Umbilical cord (tissue), 2 donors: ENCODE results near the gene EFS. TPM values are rescaled to one million over a fixed set of nuclear protein-coding genes. Genes with fewer than 3 reads are reported as not detected.
A peak's percentile ranks its signal among the peaks of the same experiment; 100 is the strongest.

Source experiments
- DNase-seq: peaks from one replicate; pipeline ENCODE4 v3.0.0-alpha.2; 2015; ENCODE audit warnings: low spot score
- total RNA-seq: library from RNA; depleted of rRNA; stranded (reverse); fragments of >200 nt; gene quantifications from one replicate; pipeline ENCODE4 v1.2.3, GENCODE V29; 2014; ENCODE audit warnings: low replicate concordance; ENCODE audit not compliant: insufficient read depth

The EFS gene
- total RNA-seq, 1 donor from 2014 or later: 12.5 TPM

DNA sequence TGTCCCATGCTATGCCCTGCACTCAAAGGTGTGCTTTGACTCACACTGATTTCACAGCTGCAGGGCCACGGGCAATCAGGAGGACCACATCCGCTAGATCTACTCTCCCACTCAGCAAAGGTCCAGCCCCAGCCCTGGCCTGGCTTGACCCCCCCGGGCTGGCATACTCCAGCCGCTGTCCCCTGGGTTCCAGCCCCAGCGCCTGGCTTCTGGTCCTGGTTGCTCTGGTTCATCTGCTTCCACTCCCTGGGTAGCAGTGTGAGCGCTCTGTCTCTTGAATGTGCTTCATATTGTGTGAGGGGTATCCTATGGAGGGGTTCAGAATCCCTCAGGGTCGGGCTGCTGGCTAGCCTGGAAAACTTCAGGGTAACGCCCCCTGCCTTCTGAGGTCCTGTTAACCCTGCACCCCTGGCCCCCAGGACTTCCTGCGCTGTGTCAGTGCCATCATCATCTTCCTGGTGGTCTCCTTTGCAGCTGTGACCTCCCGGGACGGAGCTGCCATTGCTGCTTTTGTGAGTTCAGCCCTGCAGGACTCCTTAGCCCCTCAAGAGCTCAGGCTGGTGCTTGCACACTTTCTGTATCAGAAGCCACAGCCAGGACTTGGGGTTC is 13.7 kb upstream of the EFS start:
- no peak for DNase-seq

DNA sequence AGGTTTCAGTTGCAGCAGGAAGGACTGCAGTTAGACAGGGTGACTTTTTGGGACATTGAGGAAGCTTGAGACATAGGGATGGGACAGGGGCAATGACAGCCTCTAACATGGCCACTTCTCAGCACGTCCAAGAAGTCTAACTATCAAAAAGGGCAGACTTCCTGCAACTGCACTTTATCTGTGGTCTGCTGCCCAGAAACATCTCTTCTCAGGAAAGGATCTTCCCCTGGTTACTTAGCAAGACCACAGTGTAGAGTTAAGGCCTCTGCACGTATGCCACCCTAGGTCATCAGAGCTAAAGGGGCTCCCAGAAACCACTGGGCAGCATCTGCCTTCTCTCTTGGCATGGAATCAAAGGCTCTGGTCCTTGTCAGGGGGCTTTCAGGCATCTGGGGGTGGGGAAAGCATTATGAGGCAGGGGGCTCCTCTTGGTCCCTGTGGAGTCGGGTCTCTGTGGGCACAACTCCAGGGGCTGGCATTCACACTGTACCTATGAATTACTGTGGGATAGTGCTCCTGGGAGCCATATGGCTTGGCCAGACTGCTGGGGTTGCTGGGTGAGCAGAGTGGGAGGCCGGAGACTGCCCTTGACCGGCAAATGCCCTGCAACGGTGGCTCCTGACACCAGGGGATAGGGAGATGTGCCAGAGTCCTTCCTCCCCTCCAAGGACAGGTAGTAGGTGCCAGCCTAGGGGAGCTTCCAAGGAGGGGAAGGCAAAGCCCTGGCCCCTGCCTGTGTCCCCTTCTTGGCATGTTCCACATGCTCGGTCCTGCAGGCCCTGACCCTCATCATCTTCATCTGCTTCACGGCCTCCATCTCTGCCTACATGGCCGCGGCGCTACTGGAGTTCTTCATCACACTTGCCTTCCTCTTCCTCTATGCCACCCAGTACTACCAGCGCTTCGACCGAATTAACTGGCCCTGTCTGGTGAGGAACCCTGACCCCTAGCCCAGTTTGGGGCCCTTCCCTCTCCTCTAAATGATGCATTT is 12.9 kb upstream of the EFS start:
- no peak for DNase-seq

DNA sequence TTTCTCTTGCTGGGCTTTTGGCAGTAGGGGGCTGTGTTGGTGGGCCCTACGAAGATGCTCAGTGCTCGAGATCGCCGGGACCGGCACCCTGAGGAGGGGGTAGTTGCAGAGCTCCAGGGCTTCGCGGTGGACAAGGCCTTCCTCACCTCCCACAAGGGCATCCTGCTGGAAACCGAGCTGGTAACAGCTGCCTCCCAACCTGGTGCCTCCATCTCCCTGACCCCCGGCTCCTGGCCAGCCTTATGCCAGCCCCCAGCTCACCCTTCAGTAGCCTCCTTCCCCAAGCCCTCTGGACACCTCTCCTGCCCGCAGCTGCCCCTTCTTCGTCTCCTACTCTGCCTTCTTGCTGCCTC is 12.2 kb upstream of the EFS start:
- DNase-seq: no peak

DNA sequence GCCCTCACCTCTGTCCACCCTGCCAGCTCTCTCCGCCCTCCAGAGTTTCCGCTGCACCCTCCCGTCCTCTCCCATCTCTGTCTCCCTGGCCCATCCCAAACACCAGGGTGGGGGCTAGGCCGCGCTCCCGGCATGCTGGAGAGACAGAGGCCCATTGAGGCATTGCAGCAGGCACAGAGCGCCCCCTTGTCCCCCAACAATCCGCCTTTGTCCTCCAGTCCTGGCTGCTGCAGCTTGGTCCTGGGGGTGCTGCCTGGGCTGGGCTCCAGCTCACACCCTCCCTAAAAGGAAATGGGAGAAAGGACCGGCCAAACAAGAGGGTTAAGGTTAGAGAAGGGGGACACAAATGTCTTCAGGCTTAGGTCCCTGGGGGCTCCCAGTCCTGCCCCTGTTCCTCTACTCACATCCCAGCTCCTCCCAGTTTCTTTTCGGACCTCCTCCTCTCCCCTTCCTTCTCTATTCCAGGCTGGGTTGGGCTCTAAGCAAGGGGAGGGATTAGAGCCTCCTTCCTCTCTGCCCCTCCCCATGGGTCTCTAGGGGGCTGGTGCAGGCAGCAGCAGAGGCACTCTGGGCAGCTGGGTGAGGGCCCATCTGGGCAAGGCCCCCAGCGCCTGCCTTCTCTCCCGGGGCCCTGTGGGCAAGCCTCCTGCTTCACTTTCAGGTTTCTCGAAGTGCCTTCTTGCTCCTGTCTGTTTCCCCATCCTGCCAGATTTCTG is 11.7 kb upstream of the EFS start, which contains the start of gene CMTM5:
Gene CMTM5, plus strand, starts transcription at position 565 of the 716 bp plus-strand sequence. CDS start 206 bp downstream, outside the sequence.
- peak; percentile 82 for DNase-seq

DNA sequence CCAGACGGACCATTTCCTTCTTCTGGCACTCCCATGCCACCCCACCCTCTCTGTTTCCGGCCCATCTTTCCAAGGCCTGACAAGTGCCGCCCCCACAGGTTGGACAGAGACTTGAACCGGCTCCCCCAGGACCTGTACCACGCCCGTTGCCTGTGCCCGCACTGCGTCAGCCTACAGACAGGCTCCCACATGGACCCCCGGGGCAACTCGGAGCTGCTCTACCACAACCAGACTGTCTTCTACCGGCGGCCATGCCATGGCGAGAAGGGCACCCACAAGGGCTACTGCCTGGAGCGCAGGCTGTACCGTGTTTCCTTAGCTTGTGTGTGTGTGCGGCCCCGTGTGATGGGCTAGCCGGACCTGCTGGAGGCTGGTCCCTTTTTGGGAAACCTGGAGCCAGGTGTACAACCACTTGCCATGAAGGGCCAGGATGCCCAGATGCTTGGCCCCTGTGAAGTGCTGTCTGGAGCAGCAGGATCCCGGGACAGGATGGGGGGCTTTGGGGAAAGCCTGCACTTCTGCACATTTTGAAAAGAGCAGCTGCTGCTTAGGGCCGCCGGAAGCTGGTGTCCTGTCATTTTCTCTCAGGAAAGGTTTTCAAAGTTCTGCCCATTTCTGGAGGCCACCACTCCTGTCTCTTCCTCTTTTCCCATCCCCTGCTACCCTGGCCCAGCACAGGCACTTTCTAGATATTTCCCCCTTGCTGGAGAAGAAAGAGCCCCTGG is 10.7 kb upstream of the EFS start:
- DNase-seq: no peak

DNA sequence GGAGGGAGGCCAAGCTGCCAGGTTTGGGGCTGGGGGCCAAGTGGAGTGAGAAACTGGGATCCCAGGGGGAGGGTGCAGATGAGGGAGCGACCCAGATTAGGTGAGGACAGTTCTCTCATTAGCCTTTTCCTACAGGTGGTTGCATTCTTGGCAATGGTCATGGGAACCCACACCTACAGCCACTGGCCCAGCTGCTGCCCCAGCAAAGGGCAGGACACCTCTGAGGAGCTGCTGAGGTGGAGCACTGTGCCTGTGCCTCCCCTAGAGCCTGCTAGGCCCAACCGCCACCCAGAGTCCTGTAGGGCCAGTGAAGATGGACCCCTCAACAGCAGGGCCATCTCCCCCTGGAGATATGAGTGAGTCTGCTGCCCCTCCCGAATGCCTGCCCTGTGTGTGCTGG is 8.1 kb upstream of the EFS start:
- no peak for DNase-seq

DNA sequence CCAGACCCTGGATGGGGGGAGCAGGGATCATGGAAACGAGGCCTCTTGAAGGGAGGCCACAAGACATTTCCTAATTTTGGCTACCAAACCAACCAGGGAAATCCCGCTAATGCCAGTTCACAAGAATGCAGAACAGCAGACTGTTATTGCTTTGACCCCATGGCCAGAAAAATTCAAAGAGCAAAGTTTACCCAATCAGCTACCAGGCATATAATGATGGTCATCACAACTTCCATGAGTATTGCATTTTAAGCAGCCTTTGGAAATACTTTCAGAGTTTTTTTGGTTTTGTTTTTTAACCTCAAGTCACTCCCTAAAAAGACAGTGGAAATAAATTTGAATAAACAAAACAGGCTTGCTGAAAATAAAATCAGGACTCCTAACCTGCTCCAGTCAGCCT is 7.5 kb upstream of the EFS start, which contains the start of gene IL25:
Gene IL25, plus strand, starts transcription at position 301 of the 400 bp plus-strand sequence.
- no peak for DNase-seq

DNA sequence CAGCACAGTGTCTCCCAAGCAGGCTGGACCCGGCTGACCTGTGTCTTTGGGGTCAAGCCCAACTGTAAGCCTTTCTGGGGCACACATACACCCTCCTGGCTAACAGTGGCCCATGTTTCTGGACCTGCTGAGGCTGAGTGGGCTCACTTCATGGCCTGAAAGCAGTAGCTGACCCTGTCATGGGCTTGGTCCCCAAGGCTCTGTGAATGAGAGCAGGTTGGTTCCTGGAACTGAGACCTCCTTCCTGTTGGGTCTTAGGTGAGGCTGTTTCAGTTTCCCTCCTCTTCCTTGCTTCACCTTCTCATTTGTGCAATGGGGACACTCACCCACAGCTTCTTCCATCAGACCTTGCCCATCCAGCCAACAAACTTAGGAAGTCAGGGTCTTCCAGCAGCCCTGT is 6.9 kb upstream of the EFS start:
- no peak for DNase-seq

DNA sequence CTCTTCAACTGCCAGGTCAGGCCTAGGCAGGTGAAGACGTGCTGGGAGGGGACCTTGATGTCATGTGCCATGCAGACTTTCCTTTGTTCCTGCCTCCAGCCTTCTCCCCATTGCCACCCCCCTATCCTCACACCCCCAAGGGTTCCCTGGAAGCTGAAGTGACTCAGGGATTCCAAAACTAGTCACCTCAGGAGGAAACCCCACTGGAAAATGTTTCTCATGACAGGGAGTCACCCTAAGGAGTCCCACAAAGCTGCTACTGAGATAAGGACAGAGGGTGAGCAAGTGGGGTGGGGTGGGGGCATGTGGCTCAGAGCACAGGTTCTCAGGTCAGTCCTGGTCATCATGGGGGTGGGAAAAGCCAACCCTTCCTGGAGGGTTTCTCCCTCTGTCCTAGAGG is 5.2 kb upstream of the EFS start:
- DNase-seq: no peak

DNA sequence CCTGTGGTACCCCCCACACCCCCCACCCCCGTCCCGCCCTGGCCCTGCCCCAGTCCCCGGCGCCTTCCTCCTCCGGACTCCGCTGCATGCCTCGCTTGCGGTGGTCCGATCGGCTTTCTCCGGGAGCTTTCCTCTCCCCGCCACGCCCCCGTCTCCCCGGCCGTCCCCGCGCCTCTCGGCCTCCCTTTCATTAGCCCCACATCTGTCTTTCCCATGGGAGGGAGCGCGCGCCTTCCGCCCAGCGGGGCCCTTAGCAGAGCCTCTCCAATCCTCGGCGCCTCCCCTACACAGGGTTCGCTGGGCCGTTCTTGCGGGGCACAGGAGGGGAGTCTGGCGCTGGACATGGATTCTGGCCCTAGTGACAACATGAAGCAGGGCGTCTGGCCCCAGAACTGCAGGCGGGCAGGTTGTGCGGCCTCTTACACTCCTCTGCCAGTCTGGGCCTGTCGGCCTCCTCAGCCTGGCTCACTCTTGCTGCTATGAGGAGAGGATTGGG is 1.5 kb upstream of the EFS start:
- DNase-seq: peak; percentile 97

DNA sequence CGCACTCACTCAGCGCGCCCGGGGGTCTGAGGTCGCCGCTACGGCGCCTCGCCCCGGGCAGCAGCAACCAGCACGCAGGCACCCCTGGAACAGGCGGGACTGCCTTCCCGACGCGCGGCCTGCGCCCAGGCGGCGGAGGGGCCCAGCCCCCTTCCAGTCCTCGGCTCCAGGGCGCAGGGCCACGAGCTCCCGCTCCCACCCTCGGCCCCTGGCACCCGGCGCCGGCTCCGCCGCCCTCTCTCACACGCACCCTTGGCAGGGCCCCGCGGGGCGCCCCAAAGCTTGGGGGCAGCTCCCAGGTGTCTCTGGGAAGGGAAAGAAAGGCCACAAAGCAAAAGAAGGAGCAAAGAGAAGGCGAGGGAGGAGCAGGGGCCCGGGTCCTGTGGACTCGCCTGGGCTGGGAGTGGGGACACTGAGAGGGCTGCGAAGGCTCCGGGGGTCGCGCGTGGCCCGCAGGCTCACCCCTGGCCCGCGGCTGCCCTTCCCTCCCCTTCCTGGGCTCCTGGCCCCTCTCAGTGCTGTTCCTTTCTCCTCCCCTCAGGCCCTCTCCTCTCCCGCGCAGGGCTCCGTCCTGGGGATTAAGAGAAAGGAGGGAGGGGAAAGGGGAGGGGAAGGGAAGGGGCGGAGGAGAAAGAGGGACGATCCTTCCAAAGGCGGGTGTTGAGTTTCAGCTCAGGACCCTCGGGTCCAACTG is 907 bp upstream of the EFS start:
- no peak for DNase-seq

DNA sequence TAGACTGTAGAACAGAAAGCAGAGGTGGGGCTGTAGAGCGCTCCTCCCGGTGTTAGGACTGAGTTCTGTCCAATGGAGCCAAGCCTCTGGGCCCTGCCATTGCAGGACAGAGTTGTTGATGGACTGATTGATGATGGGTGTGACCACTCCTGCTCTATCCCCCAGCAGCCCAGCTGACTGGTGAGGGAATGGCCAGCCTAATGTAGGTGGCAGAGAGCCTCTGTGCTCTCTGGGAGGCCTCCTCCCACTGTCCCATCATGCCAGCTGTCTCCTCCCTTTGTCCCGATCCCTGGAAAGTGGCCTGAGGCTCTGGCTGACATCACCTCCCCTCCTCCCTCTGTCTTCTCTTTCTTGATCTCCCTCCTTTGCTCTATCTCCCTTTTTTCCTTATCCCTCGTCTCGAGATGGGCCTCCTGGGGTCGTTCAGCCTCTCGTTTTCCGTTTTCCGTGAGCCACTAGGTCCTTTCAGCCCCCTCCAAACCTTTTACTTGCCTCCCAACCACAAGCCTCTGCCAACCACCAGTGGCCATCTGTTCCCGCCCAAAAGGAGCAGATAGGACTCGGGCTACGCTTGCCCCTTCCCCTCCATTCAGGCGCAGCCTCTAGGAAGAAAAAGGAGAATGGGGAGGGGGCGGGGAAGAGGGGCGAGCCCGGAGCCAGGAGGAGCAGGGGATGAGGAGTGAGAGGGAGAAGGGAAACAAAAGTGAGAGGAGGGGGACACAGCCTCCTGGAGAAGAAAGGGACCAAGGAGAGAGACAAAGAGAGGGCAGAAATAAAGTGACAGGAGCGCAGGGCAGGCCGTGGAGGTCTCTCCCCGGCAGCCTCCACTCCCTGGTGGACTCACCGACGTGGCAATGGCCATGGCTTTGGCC is 572 bp downstream of the EFS start:
- peak; percentile 72 for DNase-seq

DNA sequence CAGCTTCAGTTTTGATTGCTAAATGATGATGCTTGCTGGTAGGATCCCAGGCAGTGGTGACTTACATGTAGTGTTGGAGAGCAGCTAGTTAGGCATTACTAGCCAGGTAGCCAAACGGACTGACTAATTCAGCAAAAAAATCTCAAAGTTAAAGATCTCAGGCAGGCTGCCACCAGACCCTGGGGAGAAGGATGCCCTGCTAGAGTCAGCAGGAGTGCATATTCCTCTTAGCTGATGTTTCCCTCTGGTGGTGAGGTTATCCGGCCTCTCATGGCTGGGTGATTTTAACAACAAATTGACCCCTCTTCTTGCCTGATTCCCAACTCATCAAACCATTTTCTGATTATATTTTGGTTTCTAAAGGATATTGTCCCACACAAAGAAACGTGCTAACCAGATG is 2.8 kb downstream of the EFS start:
- no peak for DNase-seq

DNA sequence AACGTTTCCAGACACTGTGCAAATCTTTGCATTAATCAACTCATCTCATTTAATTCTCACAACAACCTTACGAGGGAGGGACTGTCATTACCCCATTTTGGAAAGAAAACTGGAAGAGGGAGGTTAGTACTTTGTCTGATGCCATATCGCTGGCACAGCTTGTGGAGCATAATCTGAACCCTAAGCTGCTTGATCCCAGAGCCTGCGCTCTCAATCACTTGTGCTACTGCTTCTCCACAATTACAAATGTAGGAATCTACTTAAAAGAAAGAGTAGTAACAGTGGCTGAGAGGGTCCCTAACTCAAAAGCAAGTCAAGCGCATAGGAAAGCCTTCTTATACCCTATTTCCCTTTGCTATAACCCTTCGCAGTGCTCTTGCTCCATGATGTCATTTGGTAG is 3.2 kb downstream of the EFS start:
- DNase-seq: no peak

DNA sequence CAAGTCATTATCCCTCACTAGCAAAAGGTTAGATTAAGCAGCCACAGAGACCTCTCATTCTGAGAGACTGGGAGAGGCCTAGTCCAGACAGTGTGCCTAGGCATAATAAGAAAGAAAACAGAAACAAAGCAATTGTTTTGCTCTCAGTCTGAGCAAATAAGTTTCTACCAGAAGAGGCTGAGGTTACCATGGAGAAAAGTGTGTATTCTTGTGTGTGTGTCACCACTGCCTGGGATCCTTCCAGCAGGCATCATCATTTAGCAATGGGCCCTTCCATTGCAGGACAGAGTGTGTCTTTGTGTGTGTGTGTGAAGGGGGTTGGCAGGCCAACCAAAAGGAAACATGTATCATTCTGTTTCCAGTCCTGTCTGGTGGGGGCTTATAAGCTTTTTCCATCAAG is 3.7 kb downstream of the EFS start:
- no peak for DNase-seq

DNA sequence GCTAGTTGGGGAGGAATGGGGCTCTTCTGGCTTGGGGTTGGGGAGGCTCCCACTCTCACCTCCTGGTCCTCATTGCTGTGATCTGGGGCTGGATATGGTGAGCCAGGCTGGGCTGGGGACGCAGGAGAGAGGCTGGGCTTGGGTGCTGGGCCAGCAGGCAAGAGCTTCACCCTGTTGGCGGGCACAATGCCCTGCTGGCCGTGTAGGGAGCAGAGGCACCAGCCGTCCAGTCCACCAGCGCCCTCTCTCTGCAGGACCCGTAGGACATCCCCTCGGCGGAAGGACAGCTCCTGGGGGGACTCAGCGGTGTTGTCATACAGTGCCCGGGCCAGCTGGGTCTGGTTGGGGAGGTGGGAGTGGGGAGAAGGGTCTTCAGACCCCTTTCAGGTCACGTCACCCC is 4.5 kb downstream of the EFS start:
- no peak for DNase-seq

DNA sequence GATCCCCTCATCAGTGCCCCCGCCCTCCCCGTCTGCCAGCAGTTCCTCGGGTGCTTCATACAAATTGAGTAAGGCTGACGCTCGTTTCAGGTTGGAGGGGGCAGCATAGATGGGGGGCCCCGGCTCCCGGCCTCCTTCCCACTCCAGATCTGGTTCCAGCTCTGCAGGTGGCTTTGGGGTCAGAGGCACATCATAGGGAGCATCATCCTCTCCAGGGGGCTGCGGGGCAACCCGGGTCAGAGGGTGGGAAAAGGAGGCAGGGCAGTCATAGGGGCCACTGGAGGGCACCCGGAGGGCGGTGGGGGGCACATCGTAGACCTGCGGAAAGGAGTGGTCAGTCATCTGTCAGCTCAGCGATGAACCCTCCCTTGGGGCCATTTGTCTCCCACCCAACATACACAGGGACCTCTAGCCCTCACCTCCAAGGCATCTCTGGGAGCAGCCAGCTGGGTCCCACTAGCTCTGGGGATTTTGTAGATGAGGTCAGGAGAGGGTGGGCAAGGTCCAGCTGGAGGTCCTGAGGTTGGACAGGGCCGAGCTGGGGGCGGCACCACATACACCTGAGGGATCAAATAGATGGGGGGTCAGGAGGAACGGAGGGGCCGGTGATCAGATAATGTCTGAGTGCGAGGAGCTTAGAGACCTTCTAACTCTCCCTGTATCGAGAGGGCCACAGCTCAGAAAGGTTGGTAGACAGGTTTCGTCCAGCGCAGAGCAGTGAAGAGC is 5.1 kb downstream of the EFS start:
- no peak for DNase-seq

DNA sequence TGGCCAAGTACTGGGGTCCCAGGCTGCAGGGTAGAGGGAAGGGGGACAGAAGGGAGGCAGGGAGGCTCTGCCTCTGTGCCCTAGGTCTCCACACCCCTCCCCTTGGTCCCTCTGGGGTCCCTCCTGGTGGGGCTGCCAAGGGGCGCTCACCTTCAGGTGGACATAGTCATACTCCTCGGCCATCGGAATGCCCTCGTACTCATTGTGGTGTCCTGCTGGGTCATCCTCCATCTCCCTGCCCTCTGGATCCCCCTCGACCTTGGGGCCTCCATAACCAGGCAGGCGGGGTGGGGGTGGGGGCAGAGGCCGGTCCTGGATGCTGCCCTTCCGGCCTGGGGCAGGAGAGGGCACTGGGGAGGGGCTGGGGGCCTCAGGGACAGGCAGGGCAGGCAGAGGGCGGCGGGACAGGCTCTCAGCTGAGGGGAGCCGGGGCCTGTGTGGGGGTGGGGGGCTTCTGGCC is 5.8 kb downstream of the EFS start:
- no peak for DNase-seq

DNA sequence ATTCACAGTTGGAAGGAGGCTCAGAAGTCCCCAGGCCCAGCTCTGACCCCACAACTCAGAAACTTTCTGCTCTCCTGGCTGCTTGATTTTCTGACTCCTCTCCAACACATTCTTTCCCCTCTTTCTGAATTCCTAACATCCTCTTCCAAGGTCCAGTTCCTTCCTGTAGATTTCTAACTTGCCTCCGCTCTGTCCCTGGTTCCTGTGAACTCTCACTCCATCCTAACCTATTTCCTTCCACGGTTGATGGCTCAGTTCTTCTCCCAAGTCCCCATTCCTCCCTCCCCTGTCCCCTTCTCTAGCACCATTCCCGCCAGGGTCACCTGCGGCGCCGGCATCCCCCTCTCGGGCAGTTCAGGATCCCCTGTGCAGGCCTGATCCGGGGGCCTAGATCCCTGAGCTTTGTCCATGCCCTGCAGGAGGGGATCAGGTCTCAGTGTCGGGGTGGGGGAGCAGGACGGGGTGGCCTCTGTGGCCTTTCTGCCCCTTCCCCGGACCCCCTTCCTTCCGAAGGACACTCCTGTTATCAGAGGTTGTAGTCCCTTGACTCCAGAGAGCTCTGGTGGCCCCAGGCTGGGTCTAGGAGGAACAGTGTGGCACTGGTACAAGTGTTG is 6.3 kb downstream of the EFS start:
- DNase-seq: no peak
